OCI-LY1 (cell line): ENCODE results near the gene RNF19B.
"Not testable (repeated sequence)": the region's sequence is repeated elsewhere in the genome, so short reads cannot be mapped to it uniquely, and the experiment has no call there.

Source experiments
- H2AFZ ChIP-seq: fragments of 200-600 bp; sonication (generic), shearing (Covaris generic); 2 replicates; pipeline ENCODE4 v1.6.0; 2014; ENCODE audit warnings: antibody characterized with exemption, mild to moderate bottlenecking, low read length
- H3F3A ChIP-seq: fragments of 200-600 bp; sonication (generic), shearing (Covaris generic); 2 replicates; pipeline ENCODE4 v1.6.0; 2014; ENCODE audit warnings: mild to moderate bottlenecking, antibody characterized with exemption, low read length, moderate library complexity; ENCODE audit not compliant: insufficient read depth
- H3K27ac ChIP-seq: fragments of 200-600 bp; sonication (generic); 2 replicates; pipeline ENCODE4 v1.5.1; 2014; ENCODE audit warnings: low read length, mixed run types, mild to moderate bottlenecking, low read depth; ENCODE audit not compliant: poor library complexity, severe bottlenecking
- H3K27me3 ChIP-seq: fragments of 200-600 bp; sonication (generic); 2 replicates; pipeline ENCODE4 v1.6.0; 2014; ENCODE audit warnings: antibody characterized with exemption, mild to moderate bottlenecking, low read length, moderate library complexity; ENCODE audit not compliant: insufficient read depth
- H3K36me3 ChIP-seq: fragments of 200-600 bp; sonication (generic); 2 replicates; pipeline ENCODE4 v1.6.1; 2014; ENCODE audit warnings: mild to moderate bottlenecking, antibody characterized with exemption, low read length, moderate library complexity, mixed read lengths; ENCODE audit not compliant: insufficient read depth
- H3K4me1 ChIP-seq: fragments of 200-600 bp; sonication (generic); 2 replicates; pipeline ENCODE4 v1.5.1; 2014; ENCODE audit warnings: mild to moderate bottlenecking, low read length, moderate library complexity; ENCODE audit not compliant: insufficient read depth, severe bottlenecking
- H3K4me2 ChIP-seq: fragments of 200-600 bp; sonication (generic), shearing (Covaris generic); 2 replicates; pipeline ENCODE4 v1.6.1; 2014; ENCODE audit warnings: low read length
- H3K4me3 ChIP-seq: fragments of 200-600 bp; sonication (generic); 2 replicates; pipeline ENCODE4 v1.5.1; 2014; ENCODE audit warnings: low read length, low read depth, mild to moderate bottlenecking, mixed read lengths; ENCODE audit not compliant: poor library complexity, severe bottlenecking
- H3K79me2 ChIP-seq: fragments of 200-600 bp; shearing (Covaris generic); 2 replicates; pipeline ENCODE4 v1.6.1; 2016; ENCODE audit warnings: mixed run types, low read length, mixed read lengths; ENCODE audit not compliant: insufficient read depth
- H3K9ac ChIP-seq: fragments of 200-600 bp; sonication (generic), shearing (Covaris generic); 2 replicates; pipeline ENCODE4 v1.6.1; 2014; ENCODE audit warnings: mild to moderate bottlenecking, low read length, mixed read lengths
- H3K9me2 ChIP-seq: fragments of 200-600 bp; sonication (generic), shearing (Covaris generic); 2 replicates; pipeline ENCODE4 v1.6.1; 2014; ENCODE audit warnings: low read depth, mild to moderate bottlenecking, low read length, mixed read lengths
- H3K9me3 ChIP-seq: fragments of 200-600 bp; shearing (Covaris generic); 2 replicates; pipeline ENCODE4 v1.6.1; 2014; ENCODE audit warnings: low read length, mixed read lengths
- H4K20me1 ChIP-seq: fragments of 200-600 bp; sonication (generic), shearing (Covaris generic); 2 replicates; pipeline ENCODE4 v1.6.0; 2016; ENCODE audit warnings: mild to moderate bottlenecking, low read length; ENCODE audit not compliant: insufficient read depth
- CTCF ChIP-seq: fragments of 200-600 bp; sonication (generic), shearing (Covaris generic); IDR thresholded peaks from 2 replicates; pipeline ENCODE4 v1.5.1; 2017; ENCODE audit warnings: mild to moderate bottlenecking, antibody characterized with exemption, low read length, moderate library complexity, mixed read lengths
- EZH2 ChIP-seq: fragments of 200-600 bp; sonication (generic), shearing (Covaris generic); IDR thresholded peaks from 2 replicates; pipeline ENCODE4 v1.8.0; 2017; ENCODE audit warnings: borderline replicate concordance, mixed run types, mild to moderate bottlenecking, antibody characterized with exemption, low read length, moderate library complexity, mixed read lengths

The RNF19B gene

GRCh38 chr1:32906654-32907053 is 58.0 kb downstream of the RNF19B start:
- Histone ChIP-seq H3K9me2 (no peaks in the 10 kb centered on the region), H3K36me3 (no peaks in the 10 kb centered on the region), H3K79me2 (no peaks in the 10 kb centered on the region), H3K27ac (no peak overlapping the region), H3K9me3 (no peaks in the 10 kb centered on the region), H3K9ac (no peak overlapping the region), H2AFZ (no peak overlapping the region), H3K4me3 (no peak overlapping the region), H3K4me2 (no peak overlapping the region), H4K20me1 (no peaks in the 10 kb centered on the region), H3K4me1 (peaks cover 1% of the 10 kb centered on the region), H3K27me3 (peaks cover 12% of the 10 kb centered on the region; the same call in 1 of the 2 replicates), H3F3A (no peaks in the 10 kb centered on the region)
- TF ChIP-seq EZH2 (no peak), CTCF (no peak)

GRCh38 chr1:32905588-32905987 is 59.0 kb downstream of the RNF19B start:
- H3K27ac ChIP-seq, H3K4me3 ChIP-seq, H3K9me2 ChIP-seq, H4K20me1 ChIP-seq, H3K79me2 ChIP-seq, H2AFZ ChIP-seq, H3F3A ChIP-seq, H3K9ac ChIP-seq, H3K36me3 ChIP-seq, H3K4me1 ChIP-seq, H3K4me2 ChIP-seq, H3K9me3 ChIP-seq: not testable (repeated sequence)
- H3K27me3 ChIP-seq, result peaks cover 13% of the 10 kb centered on the region

GRCh38 chr1:32904797-32905196 is 59.8 kb downstream of the RNF19B start:
- no peaks in the 10 kb centered on the region for H4K20me1 ChIP-seq
- H3K79me2 ChIP-seq, result no peaks in the 10 kb centered on the region
- H3K36me3 ChIP-seq, result no peaks in the 10 kb centered on the region
- H3K27me3 ChIP-seq, result peaks cover 14% of the 10 kb centered on the region
- H3K9me3 ChIP-seq, result no peaks in the 10 kb centered on the region
- H3K4me1 ChIP-seq, result peaks cover 3% of the 10 kb centered on the region
- no peaks in the 10 kb centered on the region for H3F3A ChIP-seq
- H2AFZ ChIP-seq, result no peak overlapping the region
- H3K9ac ChIP-seq, result no peak overlapping the region
- H3K27ac ChIP-seq, result no peak overlapping the region
- TF ChIP-seq EZH2 (no peak), CTCF (no peak)
- H3K9me2 ChIP-seq, result no peaks in the 10 kb centered on the region
- H3K4me2 ChIP-seq, result no peak overlapping the region
- no peak overlapping the region for H3K4me3 ChIP-seq

GRCh38 chr1:32903991-32904785 is 60.4 kb downstream of the RNF19B start:
- Histone ChIP-seq H3K4me2 (no peak overlapping the region), H3K79me2 (no peaks in the 10 kb centered on the region), H3K27me3 (peaks cover 14% of the 10 kb centered on the region), H4K20me1 (no peaks in the 10 kb centered on the region), H3K9me3 (no peaks in the 10 kb centered on the region), H3F3A (no peaks in the 10 kb centered on the region), H3K9me2 (no peaks in the 10 kb centered on the region), H3K36me3 (no peaks in the 10 kb centered on the region), H3K9ac (no peak overlapping the region), H3K4me1 (peaks cover 3% of the 10 kb centered on the region), H2AFZ (no peak overlapping the region), H3K27ac (no peak overlapping the region), H3K4me3 (no peak overlapping the region)
- TF ChIP-seq EZH2 (no peak), CTCF (no peak)
